Measurements from ENCODE around the gene VDAC2. TPM values are rescaled to one million over a fixed set of nuclear protein-coding genes. Genes with fewer than 3 reads are reported as not detected.
A peak's percentile ranks its signal among the peaks of the same experiment; 100 is the strongest.
"Not testable (repeated sequence)": the region's sequence is repeated elsewhere in the genome, so short reads cannot be mapped to it uniquely, and the experiment has no call there.

VDAC2 gene, protein sequence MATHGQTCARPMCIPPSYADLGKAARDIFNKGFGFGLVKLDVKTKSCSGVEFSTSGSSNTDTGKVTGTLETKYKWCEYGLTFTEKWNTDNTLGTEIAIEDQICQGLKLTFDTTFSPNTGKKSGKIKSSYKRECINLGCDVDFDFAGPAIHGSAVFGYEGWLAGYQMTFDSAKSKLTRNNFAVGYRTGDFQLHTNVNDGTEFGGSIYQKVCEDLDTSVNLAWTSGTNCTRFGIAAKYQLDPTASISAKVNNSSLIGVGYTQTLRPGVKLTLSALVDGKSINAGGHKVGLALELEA
- 354 and 357 TPM in 2 replicates for total RNA-seq (2014; rRNA removed; shearing (Covaris generic))

DNA sequence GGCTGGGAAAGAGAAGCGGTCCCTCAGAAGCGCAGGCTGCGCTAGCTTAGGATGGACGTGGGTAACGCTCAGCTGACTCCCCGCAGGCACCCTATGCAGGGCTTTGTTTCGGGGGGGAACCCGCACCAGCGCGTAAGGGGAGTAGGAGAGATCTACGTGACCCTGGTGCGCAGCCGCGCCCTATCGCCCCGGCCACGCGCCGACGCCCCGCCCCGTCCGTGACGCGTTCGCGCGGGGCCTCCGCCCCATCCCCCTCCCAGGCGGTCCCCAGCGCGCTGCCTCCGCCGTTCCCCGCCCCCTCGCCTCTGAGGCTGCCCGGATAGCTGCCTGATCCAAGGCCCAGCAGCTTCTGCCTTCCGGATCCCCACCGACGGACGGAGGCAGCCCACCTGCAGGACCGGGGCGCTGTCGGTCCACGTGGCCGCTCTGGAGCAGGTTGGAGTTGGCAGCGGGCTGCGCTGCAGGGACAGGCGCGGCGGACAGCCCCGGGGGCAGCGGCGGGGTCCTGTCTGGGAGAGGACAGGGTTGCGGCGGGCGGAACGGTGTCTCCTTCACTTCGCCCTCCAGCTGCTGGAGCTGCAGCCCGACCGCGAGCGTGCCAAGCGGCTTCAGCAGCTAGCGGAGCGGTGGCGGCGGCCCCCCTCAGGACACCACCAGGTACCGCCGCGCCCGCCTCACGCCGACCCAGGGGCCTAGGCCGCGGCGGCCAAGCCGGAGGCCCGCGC is at the start of gene VDAC2:
TSS of gene VDAC2 (plus strand) at position 515 of the 725 bp plus-strand sequence. CDS start 363 bp downstream, outside the sequence.
- peak; percentile 81 for DNase-seq (ENCODE audit: low spot score)

- peak; percentile 23 for DNase-seq (ENCODE audit: low spot score)
These were observed 44.6 kb upstream of the VDAC2 start for GRCh38 chr10:75165684-75166622.

- no peak for DNase-seq (ENCODE audit: low spot score)
These were observed 44.0 kb upstream of the VDAC2 start for GRCh38 chr10:75166623-75166972.

GRCh38 chr10:75168275-75168674 is 42.3 kb upstream of the VDAC2 start:
- no peak for DNase-seq (ENCODE audit: low spot score)

DNA sequence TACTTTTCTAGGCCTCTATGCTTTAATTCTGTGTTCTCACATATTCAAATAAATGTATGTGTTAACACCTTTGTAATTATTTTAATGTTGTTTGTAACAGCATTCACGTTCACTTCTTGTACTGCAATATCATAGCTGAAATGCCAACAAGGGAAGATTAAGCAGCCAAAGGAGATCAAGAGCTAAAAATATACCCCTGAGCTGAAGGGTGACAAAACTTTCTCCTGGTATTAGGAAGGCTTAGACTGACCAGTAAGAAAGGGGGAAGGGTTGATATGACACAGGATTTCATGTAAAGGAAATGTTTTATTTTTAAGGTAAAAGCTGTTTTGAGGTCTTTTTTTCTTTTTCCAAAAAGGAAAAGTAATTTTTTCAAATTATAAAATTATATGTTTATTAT is 40.4 kb upstream of the VDAC2 start:
- no peak for DNase-seq (ENCODE audit: low spot score)

GRCh38 chr10:75175046-75175445 is 35.5 kb upstream of the VDAC2 start:
- DNase-seq (ENCODE audit: low spot score) = no peak

DNA sequence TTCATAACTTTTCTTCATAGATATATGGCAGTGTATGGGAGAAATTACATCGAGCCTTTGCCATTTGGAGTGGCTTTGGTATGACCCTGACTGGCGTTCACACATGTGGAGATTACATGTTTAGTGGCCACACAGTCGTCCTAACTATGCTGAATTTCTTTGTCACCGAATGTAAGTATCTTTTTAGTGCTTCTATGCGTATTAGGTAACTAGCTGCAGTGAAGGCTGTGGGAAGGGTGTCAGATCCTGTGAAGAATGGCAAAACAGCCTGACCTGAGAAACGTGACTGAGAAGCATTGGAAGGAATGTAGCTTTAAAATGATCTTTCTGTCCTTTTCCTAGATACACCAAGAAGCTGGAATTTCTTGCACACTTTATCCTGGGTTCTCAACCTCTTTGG is 34.5 kb upstream of the VDAC2 start:
- no peak for DNase-seq (ENCODE audit: low spot score)

DNA sequence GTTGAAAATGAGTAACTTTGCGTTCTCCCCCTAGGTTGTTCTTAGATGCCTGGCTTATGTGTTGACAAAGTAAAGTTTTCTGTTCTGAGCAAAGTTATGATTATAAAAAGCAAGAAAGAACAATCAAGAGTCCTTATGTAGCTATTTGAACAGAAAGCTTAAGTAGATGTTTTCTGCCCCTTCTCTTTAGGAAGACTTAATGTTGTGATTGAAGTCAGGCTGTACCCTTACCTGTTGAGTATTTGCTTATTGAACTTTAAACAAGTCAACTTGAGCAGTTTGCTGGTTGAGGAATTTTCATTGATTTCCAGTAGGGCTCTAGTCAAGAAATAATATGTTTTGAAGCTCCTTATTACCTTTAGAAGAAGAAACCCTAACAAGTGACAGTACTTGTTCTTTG is 33.9 kb upstream of the VDAC2 start:
- no peak for DNase-seq (ENCODE audit: low spot score)

DNA sequence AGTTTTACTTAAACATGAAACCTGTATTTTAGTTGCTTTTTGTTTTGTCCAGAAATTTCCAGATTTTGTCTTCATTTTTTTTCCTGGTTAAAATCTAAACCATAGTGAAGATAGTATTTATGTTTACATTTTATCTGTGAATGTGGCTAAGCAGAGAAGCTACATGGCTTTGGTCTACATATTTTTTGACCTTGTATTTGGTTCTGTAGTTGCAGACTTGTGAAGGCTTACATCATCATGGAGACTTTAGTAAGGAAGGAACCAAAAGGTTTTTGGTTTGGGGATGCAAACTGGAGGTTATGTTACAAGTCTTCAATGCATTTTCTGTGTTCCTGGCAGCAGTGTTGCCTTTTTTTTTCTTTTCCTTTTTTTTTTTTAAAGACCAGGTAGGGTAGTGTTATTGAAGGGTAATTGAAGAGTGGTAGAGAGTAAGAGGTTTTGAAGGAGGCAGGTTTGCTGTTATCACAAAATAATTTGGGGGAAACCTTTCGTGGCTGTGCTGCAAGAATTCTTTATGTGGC is 30.9 kb upstream of the VDAC2 start:
- DNase-seq (ENCODE audit: low spot score) = no peak

GRCh38 chr10:75180592-75180991 is 30.0 kb upstream of the VDAC2 start:
- no peak for DNase-seq (ENCODE audit: low spot score)

GRCh38 chr10:75181073-75181472 is 29.5 kb upstream of the VDAC2 start:
- no peak for DNase-seq (ENCODE audit: low spot score)

GRCh38 chr10:75186310-75186709 is 24.3 kb upstream of the VDAC2 start:
- no peak for DNase-seq (ENCODE audit: low spot score)

DNA sequence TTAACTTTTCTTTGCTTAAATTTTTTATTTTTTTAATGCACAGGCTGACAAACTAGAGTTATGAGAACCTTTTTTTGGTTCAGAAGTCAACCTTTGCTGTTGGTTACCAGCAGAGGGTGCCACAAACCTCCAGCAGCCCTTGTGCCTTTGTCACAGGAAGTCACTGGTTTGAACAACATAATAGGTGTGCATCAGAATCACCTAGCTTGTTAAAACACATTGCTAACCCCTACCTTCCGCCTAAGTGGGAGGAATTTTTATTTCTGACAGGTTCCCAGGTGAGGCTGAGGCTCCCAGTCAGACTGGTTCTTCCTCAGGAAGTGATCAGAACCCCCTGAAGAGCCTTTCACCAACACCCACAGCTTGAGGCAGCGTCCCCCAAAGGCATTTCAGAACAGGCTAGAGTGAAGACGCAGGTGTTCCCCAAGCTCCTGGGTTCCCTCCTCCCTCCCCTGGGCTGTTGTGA is 22.6 kb upstream of the VDAC2 start:
- DNase-seq (ENCODE audit: low spot score) = peak; percentile 70

DNA sequence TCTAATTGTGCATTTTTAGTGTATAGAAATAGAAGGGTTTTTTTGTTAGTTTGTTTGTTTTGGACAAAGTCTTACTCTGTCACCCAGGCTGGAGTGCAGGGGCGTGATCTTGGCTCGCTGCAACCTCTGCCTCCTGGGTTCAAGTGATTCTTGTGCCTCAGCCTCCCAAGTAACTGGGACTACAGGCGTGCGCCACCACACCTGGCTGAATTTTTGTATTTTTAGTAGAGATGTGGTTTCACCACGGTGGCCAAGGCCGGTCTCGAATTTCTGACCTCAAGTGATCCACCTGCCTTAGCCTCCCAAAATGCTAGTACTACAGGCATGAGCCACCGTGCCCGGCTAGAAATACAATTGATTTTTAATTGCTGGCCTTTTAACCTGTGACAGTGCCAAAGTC is 22.1 kb upstream of the VDAC2 start:
- DNase-seq (ENCODE audit: low spot score) = not testable (repeated sequence)

- DNase-seq (ENCODE audit: low spot score) = no peak
These were observed 21.1 kb upstream of the VDAC2 start for GRCh38 chr10:75189266-75190096.

DNA sequence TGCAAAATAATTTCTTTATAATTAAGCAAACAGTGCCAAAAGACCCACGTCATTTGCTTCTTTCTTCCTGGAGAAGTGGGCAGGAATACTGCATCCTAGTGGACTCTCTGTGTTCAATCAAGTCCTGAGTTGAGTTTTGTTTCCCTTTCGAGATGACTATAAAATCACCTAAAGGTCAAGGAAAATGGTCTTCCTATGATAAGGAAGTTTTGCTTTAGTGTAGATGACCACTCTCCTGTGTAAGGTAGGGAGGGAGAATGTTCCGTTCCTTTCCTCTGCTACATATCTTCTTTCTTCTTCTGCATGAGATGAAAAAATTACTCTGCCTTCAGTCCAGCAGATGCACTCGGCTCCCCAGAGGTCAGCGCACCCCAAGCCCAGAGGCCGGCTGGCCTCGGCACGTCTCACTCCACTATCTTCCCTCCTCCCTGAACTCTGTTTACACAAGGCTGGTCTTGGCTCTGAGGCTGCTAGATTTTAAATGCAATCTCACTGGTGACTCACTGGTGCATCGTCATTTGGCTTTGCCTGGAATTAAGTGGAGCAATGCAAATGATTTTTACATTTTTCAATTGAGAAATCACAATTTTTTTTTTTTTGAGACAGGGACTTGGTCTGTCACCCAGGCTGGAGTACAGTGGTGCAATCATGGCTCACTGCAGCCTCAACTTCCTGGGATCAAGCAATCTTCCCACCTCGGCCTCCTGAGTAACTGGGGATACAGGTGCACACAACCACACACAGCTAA is 18.6 kb upstream of the VDAC2 start:
- peak; percentile 88 for DNase-seq (ENCODE audit: low spot score)

DNA sequence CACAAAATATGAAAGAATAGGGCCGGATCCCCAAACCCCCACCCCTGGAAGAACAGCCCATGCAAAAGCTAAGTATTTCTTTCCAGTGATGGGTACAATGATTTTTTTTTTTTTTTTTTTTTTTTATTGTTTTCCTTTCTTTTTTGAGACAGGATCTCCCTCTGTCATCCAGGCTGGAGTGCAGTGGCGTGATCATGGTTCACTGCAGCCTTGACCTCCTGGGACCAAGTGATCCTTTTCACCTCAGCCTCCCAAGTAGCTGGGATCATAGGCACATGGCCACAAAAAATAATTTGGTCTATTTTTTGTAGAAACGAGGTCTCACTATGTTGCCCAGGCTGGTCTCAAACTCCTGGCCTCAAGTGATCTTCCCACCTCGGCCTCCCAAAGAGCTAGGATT is 16.0 kb upstream of the VDAC2 start:
- DNase-seq (ENCODE audit: low spot score) = not testable (repeated sequence)

GRCh38 chr10:75195035-75195763 is 15.4 kb upstream of the VDAC2 start:
- peak; percentile 70 for DNase-seq (ENCODE audit: low spot score)

DNA sequence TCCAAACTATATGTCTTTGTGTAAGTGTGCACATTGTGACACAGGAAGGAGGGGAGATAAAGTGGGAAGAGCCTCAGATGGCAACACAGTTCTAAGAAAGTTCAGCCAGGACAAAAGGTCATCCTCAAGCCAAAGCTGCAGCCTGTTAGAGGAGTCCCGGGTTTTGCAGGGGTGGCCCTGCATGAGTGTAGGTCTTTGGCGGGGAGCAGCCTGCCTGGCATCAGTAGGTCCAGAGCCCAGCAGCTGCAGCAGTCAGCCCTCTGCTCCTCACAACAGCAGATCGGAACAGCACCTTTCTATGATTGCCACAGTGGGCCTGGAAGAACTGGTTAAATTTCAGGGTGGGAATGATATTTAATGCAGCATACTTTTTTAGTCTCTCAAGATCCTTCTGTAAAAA is 13.5 kb upstream of the VDAC2 start:
- no peak for DNase-seq (ENCODE audit: low spot score)

DNA sequence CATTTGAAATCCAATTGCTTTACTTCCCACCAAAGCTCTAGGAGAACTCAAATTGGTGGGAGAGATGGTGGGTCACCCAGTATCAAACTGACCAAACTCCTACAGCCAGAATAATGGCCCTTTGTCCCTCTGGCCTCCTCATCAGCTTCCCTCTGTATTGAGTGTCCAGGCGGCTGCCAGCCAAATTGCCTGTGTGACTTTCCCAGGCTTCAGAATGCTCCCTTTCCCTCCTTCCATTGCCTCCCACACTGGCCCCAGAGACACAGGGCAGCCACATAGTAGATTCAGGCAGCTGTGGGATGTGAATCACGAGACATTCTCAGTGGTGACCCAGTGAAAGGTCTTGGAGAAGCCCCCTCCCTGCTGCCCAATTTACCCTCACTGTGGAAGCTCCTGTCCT is 12.7 kb upstream of the VDAC2 start:
- no peak for DNase-seq (ENCODE audit: low spot score)

Measured in A172 (cell line).